Stromal cell of bone marrow (primary cell): ENCODE results near the gene UMAD1.

ENCODE experiments used
- DNase-seq: peaks from one replicate; pipeline ENCODE4 v3.0.0-alpha.2; 2012; ENCODE audit warnings: low read depth

The UMAD1 gene

DNA sequence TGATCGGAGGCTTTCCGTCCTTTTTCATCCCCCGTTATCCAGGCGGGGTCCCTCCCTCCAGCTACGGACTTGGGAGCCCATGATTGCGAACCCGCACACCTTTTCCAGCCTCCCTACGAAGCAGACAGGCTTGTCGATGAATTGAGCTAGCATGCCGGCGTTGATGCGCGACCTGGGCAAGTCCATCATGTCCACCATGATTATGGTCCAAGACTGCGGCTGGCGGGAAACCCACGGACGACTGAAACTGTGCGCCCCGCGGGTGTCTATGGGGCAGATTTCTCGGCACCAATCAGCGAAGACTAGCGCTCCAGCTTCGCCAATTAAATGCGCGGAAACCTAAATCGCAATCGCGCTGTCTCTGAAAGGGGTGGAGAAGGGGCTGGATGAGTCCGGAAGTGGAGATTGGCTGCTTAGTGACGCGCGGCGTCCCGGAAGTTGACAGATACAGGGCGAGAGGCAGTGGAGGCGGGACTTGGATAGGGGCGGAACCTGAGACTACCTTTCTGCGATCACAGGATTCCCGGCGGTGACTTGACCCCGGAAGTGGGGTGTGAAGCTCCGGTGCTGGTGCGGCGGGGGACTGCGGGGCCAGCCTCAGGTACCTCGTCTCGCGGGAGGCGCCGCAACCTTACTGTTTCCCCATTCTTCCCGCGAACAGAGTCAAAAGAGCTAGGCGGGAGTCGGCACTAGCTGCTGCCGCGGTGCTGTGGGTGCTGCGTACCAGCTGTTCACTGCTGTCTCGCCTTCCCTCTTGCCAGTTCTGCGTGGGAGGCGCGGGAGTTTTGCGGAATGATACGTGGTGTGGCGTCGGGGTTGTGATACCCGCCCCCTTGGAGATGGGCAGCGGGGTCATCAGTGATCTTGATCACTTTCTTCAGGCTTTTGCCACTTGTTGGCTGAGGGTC lies at the start of gene UMAD1:
Gene UMAD1 (plus strand): TSS at position 532 of the 908 bp plus-strand sequence. CDS start 32,620 bp downstream, outside the sequence.
- DNase-seq: peak; percentile 99

DNA sequence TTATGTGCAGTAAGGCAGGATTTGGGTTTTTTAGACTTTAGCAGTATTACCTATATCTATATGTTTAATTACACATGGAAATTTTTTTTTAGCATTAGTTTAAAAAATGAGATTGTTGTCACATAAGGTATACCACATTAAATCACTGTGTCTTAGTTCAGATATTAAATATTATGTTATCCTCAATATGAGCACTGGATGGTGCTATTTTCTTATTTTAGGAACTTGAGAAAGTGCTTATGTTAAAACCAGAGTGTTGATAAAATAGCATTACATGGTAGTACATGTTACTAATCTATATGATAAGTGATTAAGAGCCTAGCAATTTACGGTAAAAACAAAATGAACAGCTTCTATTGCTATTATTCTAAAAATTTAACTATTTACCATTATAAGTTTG lies 45.1 kb upstream of the UMAD1 start:
- DNase-seq: peak; percentile 14

DNA sequence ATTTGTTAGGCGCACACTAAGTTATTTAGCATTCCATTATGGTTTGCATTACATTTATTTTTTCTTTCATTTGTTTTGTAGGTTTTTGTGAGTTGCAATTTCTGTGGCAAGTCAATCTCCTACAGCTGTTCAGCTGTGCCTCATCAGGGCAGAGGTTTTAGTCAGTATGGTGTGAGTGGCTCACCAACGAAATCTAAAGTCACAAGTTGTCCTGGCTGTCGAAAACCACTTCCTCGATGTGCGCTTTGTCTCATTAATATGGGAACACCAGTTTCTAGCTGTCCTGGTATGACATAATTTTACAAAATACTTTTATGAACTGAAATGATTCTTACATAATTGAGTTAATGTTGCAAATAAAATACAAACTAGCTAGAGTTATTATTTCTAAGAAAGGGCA lies 44.4 kb upstream of the UMAD1 start:
- DNase-seq: no peak

DNA sequence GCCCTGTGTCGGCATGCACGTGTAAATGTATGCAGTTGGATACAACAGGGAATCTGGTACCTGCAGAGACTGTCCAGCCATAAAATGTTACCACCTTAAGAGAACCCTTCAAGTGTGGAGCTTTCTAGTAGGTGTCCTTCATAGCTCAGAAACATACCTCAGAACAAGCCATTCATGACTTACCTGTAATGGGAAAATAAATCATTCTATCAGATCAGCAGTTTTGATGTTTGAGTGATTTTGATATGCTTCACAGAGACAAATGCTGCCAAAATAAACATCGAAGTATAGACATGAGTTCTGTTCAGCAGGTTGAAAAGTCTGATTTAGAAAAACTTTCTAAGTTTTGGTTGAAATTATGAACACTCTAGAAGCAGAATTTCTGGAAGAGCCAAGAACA lies 33.5 kb upstream of the UMAD1 start:
- no peak for DNase-seq

DNA sequence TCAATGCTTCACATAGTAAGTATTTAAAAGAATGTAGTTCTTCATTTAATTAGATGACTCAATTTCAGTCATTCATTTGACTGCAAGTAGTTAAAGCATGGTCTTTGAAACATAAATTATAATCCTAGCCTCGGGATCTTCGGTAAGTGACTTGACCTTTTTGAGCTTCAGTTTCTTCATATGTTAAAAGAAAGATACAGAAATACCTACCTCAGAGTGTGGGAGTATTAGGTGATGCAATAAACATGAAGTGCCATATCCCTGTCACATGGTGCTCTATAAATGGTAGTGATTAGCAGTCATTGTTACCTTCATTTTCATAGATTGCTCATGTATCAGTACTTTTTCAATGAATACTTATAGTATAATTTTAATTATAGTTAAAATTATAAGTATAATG lies 31.2 kb upstream of the UMAD1 start:
- no peak for DNase-seq

DNA sequence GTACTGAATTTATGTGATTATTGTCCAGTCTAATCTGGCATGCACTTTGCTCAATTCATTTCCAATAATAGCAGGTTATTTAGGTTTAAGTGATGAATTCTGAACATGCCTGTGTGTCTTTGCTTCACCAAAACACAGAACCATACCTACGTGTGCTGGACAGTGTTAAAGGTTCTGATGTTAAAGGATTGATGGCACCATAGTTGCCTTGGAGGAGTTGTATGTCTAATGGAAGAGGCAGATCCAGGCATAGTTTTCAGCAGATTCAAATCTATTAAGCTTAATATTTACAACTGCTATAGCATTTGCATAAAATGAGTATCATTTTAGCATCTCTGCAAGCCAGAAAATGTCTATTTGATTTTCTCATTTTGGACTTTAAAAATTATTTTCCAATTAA lies 28.0 kb upstream of the UMAD1 start:
- DNase-seq: no peak

DNA sequence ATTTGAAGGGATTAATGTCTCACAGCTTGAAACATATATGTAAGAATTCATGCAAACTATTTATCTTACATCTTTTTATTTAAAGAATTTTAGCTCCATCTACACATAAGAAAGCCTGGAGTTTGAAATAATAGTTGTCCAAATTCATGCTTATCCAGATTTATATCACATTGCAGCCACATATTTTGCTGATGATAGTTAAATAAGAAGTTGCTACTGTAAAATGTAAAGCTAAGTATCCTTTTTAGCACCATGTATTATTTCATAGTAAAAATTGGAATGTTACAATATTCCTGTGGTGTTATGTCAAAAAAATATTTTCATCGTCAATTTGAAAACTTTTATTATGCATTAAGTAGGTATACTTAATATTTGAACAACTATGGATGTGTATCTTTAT lies 27.3 kb upstream of the UMAD1 start:
- DNase-seq: no peak

DNA sequence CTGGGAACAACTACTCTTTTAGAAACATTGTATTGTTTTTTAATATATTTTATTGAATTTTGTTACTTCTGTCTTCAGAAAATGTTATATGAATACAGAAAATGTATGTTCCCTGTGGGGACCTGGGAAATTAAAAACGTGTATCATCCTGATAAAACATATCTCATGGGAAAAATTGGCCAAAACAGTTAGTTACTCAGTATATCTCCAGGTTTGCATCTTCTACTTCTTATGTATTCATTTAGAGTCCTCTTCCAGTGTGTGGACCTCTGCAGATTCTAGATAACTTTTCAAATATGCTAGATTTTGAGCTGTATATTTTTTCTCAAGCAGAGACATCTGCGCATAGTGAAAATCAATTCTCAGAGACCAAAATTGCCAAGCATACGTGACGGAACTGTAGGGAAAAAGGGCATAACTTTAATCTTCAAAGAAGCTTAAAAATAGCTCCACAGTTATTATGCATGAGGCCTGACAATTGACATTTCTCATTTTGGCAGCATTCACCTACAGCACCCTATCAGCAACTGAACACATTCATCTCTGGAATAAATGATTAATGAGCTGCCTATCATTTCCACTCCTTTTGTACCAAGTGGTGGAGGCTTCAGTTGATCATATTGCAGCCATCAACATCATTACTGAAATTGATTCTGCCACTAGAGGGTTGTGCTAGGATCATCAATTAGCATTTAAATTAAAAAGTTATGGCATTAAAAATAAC lies 26.4 kb upstream of the UMAD1 start:
- no peak for DNase-seq

DNA sequence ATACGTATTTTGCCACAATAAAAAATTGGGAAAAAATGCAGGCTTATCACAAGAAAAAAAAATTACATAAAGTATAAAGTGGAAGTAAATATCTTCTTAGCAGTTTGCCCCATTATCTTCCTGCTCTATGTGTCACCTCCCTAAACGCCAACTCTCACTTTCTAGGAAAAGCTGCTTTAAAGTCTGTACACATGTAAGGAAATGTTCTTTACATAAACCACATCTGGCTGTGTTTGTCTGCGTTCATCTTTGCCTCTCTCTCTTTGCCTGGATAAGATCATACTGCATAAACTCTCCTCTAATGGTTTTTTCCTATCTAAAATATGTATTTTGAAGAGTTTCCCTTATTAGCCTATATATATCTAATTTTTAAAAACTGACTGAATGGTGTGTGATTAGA lies 23.0 kb upstream of the UMAD1 start:
- no peak for DNase-seq

DNA sequence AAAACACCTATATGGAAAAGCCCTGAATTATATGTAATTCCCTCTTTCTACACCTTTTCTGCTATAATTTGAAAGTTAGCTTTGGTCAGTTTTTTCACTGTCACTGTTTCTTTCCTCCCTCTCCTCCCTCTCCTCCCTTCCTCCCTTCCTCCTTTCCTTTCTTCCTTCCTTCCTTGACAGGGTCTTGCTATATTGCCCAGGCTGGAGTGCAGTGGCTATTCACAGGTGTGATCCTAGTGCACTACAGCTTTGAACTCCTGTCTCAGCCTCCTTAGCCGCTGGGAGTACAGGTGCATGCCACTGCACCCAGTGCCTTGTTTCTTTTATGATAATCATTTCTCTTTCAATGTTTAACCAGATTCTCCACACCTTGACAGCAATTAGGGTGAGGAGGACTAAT lies 22.1 kb upstream of the UMAD1 start:
- DNase-seq: no peak

DNA sequence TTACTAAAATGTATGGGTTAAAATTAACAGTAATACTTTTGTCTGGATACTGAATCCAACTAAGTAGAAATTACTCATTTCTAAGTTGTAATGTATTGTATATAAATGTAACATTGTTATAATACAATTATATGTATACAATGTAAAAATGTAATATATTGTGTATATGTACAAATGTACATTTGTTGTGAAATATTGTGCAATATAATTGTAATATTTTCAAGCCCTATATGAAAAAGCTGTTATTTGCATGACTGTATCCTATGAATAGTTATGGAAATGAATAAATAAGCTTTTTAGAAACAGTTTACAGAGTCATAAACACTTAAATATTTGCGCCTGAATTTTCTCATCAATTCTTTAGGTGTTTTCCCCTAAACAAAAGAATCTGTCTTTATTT lies 20.3 kb upstream of the UMAD1 start:
- no peak for DNase-seq

DNA sequence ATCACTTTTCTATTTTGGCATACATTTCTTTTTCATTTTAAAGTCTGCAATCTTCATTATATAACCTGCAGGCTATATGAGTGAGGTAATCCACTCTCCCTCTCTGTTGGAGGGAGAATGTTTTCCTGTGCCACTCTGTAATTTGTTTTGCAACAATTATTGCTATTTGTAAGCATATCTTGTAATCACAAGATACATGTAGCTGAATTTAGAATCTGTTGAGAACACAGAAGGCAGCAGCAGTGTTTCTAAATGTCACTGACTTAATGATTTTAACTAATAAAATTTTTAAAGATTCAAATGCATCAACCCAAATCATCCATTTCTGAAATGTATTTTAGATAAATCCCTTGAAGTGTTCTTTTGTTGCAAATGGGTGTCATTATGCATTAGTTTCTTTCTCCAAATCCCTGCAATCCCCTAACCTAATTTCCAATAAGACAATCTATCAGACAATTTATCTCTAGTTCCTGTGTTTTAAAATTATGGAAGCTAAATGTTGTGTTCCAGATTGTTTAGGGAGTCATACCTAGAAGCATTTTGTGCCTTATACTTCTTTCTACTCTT lies 19.8 kb upstream of the UMAD1 start:
- DNase-seq: no peak

DNA sequence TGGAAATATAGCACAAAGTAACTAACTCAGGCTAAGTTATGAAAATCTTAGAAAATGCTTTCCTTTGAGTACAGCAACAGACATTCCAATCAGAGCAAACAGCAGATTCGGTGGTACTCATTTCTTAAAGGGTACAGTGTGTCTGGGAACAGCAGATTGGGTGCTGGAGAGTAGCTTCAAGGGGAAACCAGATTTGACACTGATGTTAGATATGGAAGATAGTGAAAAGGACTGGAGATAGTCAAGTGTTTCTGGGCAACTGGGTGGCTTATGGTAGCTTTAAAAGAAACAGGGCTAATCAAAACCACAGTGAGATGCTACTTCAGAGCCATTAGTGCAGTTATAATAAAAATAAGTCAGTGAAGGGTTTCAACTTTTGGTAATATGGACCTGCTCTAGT lies 12.1 kb upstream of the UMAD1 start:
- no peak for DNase-seq

DNA sequence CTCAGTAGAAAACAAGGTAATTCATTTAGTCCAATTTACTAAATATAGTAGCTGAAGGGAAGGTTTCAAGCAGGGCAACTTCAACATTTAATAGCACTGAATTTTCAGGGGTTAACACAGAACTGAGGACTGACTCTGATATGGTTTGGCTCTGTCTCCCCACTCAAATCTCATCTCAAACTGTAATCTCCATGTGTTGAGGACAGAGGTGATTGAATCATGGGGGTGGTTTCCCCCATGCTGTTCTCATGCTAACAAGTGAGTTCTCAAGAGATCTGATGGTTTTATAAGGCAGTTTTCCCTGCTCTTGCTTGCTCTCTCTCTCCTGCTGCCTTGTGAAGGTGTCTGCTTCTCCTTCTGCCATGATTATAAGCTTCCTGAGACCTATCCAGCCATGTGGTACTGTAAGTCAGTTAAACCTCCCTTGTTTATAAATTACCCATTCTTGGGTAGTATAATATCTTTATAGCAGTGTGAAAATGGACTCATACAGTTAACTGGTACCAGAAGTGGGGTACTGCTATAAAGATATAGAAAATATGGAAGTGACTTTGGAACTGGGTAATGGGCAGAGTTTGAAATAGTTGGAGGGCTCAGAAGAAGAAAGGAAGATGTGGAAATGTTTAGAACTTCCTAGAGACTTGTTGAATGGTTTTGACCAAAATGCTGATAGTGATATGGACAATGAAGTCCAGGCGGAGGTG lies 9.8 kb upstream of the UMAD1 start:
- no peak for DNase-seq

DNA sequence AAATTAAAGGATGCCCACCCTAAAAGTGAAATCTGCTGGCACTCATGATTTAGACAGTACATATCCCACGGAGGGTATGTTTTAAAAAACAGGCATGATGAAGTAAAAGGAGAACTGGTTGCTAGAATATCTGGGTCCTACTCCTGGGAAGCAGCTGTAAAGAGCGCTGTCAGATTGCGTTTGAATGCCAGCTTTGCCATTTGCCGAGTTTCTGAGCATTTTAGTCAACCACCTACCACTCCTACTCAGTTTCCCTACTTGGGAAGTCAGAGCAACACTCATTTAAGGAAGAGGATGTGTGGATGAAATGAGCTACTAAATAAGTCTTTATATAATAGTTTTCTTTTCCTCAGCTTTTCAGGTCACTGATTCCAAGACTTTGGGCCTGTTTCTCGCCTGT lies 1.1 kb upstream of the UMAD1 start:
- DNase-seq: no peak

DNA sequence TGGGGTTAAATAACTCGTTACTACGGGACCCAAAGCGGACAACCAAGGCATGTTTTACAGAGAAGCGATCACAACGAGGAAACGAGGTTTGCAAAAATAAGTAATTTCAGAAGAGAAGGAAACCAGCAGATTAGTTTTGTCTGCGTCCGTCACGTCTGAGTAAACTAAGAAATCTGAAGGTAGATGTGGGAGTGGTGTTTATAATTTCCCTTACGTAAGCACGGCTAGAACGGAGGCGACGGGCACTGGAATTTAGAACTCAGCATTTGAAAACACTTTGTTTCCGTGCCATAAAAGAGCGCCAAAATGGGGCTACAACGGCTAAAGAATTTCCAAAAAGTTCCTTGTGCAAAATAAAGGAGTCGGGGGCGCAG lies 718 bp upstream of the UMAD1 start:
- DNase-seq: no peak

DNA sequence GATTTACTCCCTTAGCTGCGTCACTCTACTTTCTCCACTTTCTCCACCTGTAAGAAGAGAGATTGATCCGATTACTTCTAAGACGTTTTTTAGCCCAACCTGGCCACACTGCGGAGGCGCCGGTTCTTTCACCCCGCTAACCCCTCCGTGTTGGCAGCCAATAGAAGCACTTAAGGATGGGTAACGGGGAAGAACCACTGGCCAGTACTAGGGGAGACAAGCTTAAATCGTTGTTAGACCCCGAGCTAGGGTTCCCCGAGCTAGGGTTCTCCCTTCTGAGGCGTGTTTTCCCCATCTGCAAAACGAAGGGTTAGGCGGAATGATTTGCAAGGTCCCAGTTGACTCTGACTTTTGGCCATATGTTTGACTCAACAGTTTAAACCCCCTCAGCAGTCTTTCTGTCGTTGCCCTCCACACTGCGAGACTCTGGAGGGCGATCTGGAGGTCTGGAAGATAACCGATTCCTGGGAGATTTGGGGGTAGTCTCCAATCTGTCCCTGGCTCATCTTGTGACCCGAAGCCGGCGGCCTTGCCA lies 644 bp downstream of the UMAD1 start:
- DNase-seq: no peak

DNA sequence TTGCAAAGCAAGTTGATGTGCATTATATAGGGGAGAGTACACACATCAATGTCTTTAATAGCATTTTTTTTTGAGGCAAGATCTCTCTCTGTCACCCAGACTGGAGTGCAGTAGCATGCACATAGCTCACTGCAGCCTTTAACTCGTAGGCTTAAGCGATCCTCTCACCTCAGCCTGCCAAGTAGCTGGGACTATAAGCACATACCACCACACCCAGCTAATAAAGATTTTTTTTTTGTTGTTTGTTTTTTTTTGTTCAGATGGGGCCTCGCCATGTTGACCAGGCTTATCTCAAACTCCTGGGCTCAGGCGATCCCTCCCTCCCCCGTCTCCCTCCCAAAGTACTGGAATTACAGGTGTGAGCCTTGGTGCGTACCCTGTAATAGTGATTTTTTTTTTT lies 1.5 kb downstream of the UMAD1 start:
- DNase-seq: no peak

DNA sequence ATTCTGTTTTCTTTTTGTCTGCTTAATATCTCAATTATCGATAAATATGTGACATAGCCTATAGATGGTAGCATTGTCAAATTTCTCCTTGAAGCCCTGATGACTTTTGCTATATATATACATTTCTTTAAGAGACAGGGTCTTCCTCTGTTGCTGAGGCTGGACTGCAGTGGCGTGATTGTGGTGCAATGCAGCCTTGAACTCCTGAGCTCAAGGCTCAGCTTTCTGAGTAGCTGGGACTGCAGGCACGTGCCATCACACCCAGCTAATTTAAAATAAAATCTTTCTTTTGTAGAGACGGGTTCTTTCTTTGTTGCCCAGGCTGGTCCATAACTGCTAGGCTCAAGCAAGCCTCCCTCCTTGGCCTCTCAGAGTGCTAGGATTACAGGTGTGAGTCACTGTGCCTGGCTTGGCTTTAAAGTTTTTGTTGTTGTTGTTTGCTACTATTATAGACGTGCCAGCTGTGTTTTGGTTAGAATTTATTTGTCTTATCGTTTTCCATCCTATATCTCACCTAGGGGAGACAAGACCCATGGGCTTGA lies 7.0 kb downstream of the UMAD1 start:
- no peak for DNase-seq

DNA sequence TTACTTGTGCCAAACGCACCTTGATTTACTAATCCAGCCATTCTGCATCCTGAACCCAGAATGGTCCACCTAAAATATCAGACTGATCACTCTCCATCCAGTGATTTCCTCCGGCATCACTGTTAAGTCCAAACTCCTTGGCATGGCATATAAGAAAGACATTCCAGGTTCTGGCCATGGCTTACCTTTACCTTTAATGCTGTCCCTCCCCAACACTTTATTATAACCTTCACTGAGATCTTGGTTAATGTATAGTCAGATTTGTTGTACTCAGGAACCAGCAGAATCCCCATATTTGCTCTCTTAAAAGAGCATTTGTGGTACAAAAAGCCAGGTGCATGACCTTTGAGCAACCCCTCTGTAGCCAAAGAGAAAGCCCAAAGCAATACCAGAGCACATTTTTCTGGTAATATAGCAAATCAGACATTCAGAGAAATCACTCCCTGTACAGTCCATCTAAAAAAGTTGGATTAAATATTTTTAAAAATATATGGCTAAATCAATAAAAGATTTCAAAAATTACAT lies 10.2 kb downstream of the UMAD1 start:
- no peak for DNase-seq

DNA sequence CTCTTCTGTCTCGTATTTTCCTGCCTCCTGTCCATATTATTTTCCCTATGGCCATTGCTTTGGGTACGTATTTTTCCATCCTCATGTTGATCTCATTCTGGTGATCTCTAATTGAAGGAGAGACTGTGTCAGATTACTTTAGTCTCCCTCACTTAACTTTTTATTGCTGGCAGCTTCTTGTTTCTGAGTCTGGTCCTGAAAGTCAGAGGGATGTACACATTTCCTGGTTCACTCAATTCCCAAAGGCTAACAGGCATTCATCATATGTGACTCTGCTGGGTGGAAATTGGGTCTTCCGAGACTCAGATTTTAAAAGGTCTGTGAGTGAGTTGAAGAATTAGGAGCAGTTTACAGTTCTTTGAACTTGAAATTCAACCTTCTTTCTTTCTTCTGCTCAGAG lies 10.9 kb downstream of the UMAD1 start:
- no peak for DNase-seq
